ENCODE measurements around the gene SLC23A3.

SLC23A3 gene

DNA sequence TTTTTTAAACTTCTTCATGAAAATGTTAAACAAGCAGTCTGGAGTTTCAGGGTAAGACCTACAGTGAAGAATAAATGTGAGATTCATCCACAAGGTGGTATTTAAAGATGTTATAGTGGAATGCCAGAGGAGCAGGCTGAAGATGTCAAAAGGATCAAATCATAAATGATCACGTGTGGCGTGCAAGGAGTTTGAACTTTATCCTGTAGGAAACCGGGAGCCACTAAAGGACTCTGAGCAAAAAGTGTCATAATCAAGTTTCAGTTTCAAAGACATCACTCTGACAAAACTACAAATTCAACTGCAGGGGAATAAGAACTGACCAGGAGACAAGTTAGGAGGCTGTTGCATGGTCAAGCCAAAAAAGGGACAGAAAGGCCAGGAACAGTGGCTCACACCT lies 29.1 kb downstream of the SLC23A3 start:
- no peak for DNase-seq (ENCODE audit: low read depth)

DNA sequence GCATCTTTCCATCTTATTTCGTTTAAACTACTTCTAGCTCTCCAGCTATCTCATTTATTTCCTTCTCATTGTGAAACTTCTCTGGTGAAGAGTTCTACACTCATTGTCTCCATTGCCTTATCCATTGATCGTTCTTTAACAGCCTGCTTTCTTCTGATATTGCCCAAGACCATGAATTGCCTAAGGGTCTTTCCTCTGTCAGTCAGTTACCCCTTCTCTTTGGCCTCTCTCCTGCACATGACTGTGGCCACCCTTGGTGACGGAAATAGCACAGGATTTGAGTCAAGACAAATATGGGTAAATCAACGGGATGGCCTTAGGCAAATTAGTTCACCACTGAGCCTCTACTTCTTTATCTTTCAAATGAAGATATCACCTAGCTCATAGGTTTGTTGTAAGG lies 35.9 kb downstream of the SLC23A3 start:
- no peak for DNase-seq (ENCODE audit: low read depth)

DNA sequence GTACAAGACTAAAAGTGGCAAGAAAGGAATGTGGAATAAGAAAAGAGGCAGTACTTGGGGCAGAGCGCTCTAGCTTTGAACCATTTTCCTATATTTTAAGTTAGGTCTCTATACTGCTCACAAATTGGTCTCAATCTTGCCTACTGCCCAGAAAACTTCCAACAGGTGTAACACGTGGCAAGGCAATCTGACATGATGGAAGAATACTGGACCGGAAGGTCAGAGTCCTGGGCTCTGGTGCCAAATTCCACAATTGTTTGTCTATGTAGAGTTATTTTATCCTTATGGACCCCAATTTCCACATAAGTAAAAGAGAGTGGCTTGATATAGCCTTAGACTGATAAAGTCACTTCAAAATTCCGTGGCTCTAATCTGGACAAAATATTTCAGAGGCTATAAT lies 38.1 kb downstream of the SLC23A3 start:
- DNase-seq (ENCODE audit: low read depth) = no peak

DNA sequence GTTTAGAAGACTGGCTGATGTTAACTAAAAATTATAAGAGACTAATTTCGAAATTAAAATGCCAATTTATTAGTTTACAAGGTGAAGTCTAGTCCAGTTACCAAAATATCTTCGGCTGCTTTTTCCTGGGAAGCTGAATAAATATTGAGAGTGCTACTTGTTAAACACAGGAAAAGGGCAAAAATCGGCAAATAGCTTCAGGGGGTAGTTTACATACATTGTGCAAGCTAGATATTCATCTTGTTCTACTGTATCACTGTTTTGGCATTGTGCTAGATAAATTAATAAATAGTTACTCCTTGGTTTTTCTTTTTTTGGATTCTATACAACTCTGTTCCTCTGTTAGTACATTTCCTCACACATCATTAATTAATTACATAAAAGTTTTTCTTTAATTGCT lies 38.5 kb downstream of the SLC23A3 start:
- no peak for DNase-seq (ENCODE audit: low read depth)

DNA sequence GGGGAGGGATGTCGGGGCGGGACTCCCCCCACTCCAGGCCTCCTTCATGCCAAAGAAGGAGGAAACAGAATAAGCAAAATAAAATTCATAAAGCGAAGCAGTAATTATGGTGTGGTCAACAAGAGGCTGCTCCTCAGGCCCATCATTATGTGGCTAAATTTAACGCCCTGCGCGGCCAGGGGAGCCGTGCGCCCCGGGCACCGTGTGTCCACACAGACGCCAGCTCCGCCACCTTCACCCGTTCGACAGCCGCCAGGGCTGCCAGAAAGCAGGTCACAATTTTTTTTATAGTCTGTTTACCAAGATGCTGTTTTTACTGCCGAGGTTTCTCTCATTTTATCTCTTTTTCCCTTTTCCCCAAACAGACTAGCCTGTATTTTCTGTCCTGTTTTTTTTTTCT lies 40.2 kb downstream of the SLC23A3 start:
- no peak for DNase-seq (ENCODE audit: low read depth)

DNA sequence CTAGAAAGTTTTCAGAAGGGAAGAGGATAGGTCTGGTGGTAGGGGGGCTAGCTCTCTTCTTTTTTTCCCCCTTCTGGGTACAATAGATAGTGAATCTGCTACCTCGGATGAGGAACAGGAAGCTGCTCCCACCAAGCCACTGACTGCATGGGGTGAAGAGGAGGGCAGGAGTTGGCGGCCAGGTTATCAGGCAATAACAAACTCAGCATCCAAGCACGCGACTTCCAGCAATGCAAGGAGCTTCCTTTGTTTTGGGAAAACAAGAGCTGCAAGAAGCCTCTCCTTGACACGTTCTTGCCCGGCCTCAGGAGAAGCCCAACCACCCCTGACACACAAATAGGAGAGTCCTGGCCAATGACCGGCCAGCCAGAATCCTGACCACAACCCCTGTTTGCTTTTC lies 41.4 kb downstream of the SLC23A3 start:
- DNase-seq (ENCODE audit: low read depth) = no peak

DNA sequence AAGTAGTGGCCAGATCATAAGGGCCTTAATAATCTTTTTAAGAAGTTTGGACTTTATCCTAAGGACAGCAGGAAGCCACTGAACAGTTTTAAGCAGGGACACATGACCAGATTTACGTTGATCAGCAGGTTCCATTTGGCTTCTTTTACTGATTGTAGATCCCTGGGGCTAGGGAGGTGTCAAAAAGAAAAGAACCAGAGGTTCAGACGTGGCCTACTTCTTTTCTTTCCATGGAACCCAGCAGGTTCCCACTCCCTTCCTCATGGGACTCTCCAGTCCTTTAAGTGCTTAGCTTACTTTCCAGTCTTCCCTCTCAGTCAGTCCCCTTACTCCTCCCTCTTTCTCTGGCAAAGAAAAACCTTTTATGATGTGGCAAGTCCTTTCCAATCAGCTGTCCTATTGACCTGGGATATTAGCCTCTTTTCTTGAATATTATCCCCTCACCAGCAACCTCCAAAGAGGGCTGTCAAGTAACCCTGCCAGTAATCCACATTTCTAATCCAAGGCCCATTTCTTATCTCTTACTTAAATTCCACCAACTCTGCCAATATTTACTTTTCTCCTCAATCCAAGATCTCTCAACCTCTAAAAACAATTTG lies 42.7 kb downstream of the SLC23A3 start:
- no peak for DNase-seq (ENCODE audit: low read depth)

DNA sequence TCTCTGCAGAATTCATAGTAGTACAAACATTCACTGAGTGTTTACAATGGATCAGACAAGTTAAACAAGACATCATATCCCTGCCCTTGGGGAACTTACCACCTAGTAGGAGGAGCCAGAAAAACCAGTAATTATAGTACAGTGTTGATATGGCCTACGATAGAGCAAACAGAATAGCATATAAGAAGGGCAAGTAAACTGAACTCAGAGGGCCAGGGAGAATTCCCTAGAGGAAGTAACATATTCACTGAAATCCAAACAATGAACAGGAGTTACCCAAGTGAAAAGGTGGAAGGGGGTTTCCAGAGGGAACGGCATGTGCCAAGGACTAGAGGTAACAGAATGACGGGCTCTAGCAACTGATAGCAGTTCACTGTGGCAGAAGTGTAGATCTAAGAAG lies 43.3 kb downstream of the SLC23A3 start:
- DNase-seq (ENCODE audit: low read depth) = no peak

DNA sequence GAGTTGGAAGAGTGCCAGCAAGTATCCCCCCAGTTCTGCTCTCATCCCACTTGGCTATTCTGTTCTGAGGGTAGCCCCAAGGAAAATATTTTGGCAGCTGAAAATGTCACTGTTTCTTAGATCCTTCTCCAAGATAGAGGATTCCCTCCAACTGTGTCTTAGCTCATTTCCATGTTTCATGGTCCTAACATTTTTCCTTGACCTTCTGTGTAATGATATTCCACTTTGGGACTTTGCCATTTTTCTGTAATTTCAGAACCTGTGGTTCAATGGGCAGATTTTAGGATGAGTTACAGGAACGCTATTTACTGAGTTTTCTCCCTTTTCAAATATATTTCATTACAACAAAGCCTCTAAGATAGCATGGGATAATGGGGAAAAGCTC lies 44.0 kb downstream of the SLC23A3 start:
- no peak for DNase-seq (ENCODE audit: low read depth)

DNA sequence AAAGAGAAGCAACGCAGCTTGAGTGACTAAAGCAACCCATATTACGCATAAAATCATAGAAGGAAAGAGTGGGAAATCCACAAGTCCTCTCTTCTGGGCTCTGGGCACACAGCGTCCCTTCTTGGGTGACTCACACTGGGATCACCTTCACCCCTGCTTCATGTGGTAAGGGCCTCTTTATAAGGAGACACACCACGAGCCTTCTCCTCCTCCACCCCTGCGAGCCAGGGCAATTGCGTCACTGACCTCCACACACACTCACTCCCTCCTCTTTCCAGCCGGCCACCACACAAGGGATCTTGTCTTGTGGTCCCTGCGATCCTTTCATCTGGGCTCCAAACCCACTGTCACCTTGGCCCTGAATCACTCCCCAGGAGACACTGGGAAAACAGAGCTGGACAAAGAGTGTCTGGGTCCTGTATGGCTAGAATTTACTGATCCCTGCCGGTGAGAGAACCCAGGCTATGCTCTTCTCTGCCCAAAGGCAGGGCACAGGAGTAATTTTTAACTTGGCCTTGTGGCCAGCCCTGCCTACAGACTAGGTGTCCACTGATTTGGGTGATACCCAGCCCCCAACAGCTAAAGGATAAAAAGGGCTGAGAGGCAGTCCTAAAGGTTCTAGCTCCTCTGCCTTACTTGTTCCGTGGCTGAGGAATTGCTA lies 44.5 kb downstream of the SLC23A3 start:
- DNase-seq (ENCODE audit: low read depth) = no peak

DNA sequence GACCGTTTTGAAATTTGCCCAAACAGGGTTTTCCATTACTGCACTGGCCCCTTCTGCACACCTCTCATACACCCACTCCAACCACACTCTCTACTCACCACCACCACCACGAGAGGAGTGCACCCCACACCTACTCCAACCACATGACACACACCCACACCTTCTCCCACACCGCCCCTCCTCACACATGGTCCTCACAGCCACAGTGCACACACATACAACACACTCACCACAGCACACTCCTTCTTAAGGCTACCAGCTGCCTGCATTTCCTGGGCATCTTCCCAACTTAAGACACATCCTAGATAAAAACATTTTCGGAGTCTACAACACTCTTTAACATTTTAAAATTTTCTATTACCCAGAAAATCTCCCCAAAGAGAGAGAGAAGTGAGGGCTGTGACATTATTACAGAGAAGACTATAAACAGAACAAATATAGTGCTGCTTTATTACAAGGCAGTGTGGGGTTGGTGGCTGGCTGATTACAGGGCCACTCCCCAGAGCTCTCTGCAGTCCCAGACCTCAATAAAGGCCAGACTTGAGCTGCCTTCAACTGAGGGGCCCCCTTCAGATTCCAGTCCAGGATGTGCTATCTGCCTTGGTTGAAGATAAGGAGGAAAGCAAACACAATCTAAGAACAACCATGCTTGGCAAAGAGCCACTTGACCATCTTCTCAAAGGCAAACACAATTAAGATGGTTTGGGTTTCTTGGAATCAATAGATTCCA lies 45.3 kb downstream of the SLC23A3 start:
- peak; percentile 9 for DNase-seq (ENCODE audit: low read depth)

DNA sequence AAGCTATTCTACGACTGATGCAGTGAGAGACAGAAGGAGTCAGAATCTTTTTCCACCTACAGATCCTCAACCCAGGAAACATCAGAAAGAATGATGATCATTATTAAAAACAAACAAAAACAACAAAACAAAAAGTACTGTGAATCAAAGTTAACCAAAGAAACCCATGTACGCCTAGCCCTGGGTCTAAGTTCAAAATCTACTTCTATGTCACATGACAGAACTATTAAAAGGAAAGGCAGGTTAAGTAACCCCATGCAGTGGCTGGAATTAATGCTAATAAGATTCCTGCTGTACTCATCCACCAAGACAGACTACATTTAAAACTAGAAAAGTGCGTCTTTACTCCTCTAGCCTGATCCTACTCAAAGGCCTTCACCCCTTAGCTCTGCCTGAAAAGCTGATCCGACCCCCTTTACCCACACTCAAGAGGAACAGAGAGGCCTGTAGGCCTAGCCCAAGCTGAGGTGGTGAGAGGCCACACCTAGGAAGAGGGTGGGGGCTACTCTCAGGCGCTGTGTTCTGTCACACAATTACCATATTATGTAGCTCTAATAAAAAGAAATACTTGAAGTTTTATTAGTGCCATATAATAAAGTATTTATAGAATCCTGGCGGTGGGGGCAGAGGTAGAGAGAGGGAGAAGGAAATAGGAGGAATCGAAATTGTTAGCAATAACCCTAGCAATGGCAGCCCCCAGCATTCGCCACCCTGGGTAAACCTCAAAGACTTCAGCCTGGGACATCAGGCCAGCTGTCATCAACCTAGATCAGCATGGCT lies 46.3 kb downstream of the SLC23A3 start:
- no peak for DNase-seq (ENCODE audit: low read depth)

DNA sequence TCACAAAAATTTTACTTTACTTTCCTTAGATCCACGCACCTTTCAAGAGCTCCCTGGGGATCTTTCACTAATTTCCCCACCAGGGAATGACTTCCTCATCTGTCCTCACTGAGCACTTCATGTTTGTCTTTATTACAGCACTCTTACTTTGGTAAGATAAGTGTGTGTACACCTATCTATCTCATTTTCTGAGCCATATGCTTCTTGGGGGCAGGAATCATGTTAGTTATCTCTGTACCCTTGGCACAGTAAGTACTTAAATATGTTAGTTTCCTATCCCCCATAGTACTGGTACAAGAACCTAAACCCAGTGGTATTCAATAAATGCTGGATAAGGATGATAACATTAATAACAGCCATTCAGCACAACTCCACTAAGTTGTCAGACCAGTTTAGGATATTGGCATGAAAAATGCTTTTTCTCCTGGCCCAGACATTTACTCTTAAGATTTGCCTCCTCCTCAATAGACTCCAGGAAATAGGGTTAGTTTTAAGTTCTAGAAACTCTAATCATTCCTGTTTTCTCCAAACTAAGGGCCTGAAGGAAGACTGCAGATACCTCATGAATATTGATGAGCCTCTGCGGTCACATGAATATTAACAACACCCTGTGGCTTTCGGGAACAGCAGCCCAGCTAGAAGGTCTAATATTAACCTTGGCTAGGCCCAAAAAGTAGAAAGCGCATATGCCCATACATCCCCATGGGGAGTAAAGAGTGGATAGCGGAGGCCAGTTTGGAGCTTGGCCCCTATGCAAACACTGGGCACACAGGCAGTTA lies 47.4 kb downstream of the SLC23A3 start:
- DNase-seq (ENCODE audit: low read depth) = no peak

DNA sequence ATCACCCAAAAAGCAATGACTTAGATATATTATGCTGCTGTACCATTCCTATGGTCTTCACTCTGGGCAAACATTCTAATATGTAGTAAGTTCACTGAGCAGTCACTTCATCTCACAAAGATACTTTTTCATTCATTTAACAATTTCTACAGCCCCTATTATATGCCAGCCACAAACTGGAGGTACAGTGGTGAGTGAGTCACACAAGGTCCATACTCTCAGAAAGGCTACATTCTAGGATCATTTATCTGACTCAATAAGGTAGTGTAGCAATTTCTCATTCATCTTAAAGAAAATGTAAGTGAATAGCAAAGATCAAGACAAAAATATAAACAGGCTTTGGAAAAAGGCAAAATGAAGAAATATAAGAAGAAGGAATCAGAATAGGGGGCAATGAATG lies 49.7 kb downstream of the SLC23A3 start:
- DNase-seq (ENCODE audit: low read depth) = no peak

DNA sequence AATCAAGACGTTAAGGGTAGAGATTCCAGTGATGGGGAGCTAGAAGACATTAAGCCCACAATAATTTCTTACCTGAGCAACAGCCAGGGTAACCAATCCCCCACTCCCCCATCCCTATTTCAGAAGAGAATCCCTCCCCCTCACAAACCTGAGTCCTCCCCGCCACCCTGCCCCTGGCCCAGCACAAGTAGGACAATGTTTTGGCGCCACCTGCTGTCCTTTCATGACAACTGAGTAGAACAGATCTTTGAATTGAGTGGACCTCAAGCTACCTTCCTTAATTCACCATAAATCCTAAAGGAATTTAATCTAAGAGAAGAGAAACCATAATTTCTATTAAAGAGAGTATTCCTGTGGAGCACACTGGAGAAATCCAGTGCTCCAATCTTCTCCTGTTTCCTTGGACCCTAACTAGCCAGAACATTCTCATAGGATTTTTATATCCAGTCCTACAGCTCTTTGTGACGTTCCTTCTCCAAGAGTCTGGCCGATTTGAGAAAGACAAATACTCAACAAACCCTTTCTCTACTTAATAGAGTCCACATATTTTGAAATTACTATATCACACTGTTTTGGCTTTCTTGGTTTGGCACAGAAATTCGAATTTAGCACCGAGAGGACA lies 50.3 kb downstream of the SLC23A3 start:
- peak; percentile 47 for DNase-seq (ENCODE audit: low read depth)

DNA sequence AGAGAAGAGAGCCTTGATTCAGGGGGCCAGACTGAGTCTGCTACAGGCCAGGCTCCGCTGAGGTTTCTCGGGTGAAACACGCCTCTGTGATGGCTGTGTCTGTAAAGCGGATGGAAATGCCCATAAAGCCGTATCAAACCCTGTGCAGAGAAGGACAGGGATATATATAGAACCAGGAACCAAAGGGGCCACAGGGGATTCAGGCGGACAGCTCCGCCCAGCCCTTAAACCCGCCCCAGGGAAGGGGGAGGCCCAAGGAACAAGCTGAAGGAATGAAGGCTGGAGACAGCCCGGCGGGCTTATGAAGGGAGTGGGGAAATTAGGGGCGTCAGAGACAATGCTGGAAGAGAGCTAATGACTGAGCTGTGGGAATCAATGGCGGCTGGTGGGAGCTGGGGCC lies 51.3 kb downstream of the SLC23A3 start:
- DNase-seq (ENCODE audit: low read depth) = no peak

DNA sequence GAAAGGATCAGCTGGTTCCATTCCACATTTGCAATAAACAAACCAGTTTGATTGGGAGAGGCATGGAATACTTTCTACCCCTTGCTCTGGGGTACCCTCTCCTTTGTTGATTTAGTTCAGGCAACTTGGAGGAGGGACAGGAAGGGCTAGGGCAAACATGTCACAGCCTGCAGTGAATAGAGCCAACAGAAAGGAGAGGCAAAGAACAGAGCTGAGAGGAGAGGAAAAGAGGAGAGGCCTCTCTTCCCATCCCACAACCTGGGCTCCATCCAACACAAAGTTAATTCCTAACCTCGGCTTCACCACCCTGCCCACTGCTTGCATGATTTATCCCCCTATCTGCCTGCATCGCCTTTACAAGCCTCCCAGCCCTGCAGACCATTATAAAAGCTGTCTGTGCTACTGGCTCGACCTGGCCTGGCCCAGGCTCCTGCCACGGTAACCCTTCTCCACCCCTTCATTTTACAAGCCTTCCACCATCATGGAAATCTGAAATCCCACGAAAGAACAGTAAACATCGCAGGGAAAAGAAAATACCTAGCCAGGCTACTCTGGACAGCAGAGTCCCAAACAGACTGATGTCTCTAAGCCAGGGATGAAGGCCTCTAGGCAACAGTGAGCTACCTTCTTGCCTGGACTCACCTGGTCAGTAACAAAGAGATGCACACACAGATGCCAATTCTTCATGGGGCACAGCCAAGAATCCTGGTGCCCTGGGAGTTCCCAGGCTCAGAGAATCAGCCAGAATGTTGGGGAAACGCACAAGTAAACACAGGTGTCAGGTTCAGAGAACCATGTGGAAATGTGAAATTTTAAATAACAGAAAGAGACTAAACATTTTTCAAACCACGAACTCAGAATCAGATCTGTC lies 52.8 kb downstream of the SLC23A3 start:
- no peak for DNase-seq (ENCODE audit: low read depth)

DNA sequence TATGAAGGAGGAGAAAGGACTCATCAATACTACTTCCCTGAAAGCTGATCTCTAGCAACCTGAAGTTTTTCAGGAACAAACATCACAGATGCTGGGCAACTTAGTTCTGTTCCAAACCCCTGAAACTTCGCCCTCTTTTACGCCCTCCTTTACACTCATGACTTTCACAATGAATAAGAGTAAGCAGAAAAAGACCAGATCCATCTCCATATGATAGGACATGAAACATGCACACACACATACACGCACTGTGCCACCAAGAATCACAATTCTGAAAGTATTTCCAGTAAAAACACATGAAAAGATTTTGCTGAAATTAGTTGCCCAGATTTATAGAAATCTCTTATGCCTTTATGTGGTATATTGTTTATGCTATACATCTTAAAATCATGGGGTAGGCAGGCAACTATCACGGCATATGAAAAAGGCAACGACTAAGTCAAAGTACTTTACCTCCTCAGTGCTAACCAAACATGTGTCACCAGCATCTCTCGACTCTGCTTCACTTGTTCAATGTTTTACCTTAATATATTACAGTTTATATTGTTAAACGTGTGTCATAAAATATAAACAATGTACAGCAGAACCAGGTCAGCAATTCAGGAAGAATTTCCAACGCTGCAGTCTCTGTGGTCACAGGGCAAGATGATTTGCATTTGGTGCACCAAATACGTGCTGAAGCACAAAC lies 57.0 kb downstream of the SLC23A3 start:
- no peak for DNase-seq (ENCODE audit: low read depth)

DNA sequence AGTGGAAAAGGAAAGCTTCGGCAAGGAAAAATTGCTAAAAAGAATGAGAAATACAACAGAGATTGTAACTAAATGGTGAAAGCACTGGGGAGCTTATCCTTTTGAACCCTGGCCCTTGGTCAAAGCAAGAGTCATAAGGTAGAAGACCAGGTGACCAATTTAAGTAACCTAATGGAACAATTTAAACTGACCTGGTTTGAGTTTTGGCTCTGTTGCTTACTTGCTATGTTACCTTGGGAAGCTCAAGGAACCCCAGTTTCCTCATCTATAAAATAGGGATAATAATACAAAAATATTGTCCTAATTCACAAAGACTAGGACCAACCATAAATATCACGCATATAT lies 57.8 kb downstream of the SLC23A3 start:
- DNase-seq (ENCODE audit: low read depth) = no peak

Measured in stimulated activated CD4-positive, alpha-beta T cell treated with anti-CD3 and anti-CD28 coated beads, Interleukin-2, amount 100 ng/mL, for 4 hours (primary cell).